Measurements from ENCODE around the gene FOXO3. TPM values are rescaled to one million over a fixed set of nuclear protein-coding genes. Genes with fewer than 3 reads are reported as not detected.

FOXO3 gene
- total and polyA plus RNA-seq, 2 of the 13 experiments (the other 11 are each of a cell fraction or from before 2014, with no cell fraction given): 16.0 to 22.5 TPM

- Histone ChIP-seq H3K36me3 (replicated peaks in 1 of 2; ENCODE audit: control insufficient read depth in 1 of 2, insufficient read depth in 2 of 2, low read length in 2 of 2) (no peaks in the 10 kb centered on the region), H3K9ac (ENCODE audit: insufficient read depth, low read depth, low read length) (no peak overlapping the region), H3K27me3 (ENCODE audit: control insufficient read depth in 1 of 2, insufficient read depth in 2 of 2, low read length in 2 of 2) (peaks cover 0 to under 1% of the 10 kb centered on the region in 2 experiments; a peak in 1 of 5 replicates), H3K79me2 (ENCODE audit: insufficient read depth, low read length) (no peaks in the 10 kb centered on the region), H3K27ac (ENCODE audit: extremely low read length, insufficient read depth, low read length) (no peak overlapping the region), H3K4me2 (ENCODE audit: low read depth, low read length) (peak overlapping the region; percentile 75), H3K4me3 (replicated peaks in 1 of 3; ENCODE audit: insufficient read depth in 1 of 3, low read depth in 2 of 3, low read length in 3 of 3) (peak overlapping the region in 1 of 3 experiments; percentile 29; a peak in 2 of 6 replicates), H3K4me1 (ENCODE audit: insufficient read depth, low read length) (peaks cover 82% of the 10 kb centered on the region), H4K20me1 (ENCODE audit: insufficient read depth, low read length) (no peaks in the 10 kb centered on the region), H2AFZ (ENCODE audit: low read length) (no peak overlapping the region), H3K9me3 (ENCODE audit: low read length) (no peaks in the 10 kb centered on the region)
- FAIRE-seq (peak; percentile 96), ATAC-seq (peak; percentile 67), DNase-seq (ENCODE audit: low spot score) (no peak)
- intact Hi-C loops (cut with micrococcal nuclease; ENCODE audit: unreplicated experiment): loop anchor here (5.0 to 10.0 kb wide), 2 partner anchors 68 to 149 kb away; partner anchors contain the start of gene FOXO3
- in situ Hi-C loops (cut with HindIII; ENCODE audit: extremely low pct_ligation_motif_present, low pct_unique_long_range_greater_than_20kb): no loop called here
- ChIA-PET CTCF (ENCODE audit: low intra/inter-chr PET ratio, low total read pairs) (interaction anchor here (1.5 kb wide), 1 partner anchor 68 kb away, joined by 5 read pairs; no protein-coding TSS in a partner anchor), POLR2A (interaction anchor here (1.6 kb wide), 1 partner anchor 154 kb away, joined by 5 read pairs; the partner anchor contains the start of gene FOXO3)
- no TSS peak for BruUV-seq (replicated peaks)
- WGBS (ENCODE audit: low lambda C conversion rate): 2% methylated on average over 7 of the region's 7 CpGs
- TF ChIP-seq CREBL2 (CRISPR knock-in tag; IDR thresholded peaks at IDR 0.05; ENCODE audit: borderline replicate concordance): no peak
- TF ChIP-seq GTF2F1 (IDR thresholded peaks at IDR 0.05; ENCODE audit: low read length): no peak
- no peak for TF ChIP-seq MED13 (CRISPR knock-in tag; IDR thresholded peaks at IDR 0.05)
- peak; percentile 6; the same call in 1 of the 2 replicates for TF ChIP-seq TBX2 (CRISPR knock-in tag; IDR thresholded peaks at IDR 0.05; ENCODE audit: borderline replicate concordance)
- TF ChIP-seq ZNF580 (CRISPR knock-in tag; IDR thresholded peaks at IDR 0.05; ENCODE audit: borderline replicate concordance, low read depth): no peak
- TF ChIP-seq ZNF644 (CRISPR knock-in tag; IDR thresholded peaks at IDR 0.05; ENCODE audit: low read depth): no peak
- no peak for TF ChIP-seq ZBTB40 (IDR thresholded peaks at IDR 0.05)
- TF ChIP-seq ZBTB40 (CRISPR knock-in tag; IDR thresholded peaks at IDR 0.05): no peak
- no peak for TF ChIP-seq DMTF1 (CRISPR knock-in tag; IDR thresholded peaks at IDR 0.05)
- TF ChIP-seq ZNF619 (CRISPR knock-in tag; IDR thresholded peaks at IDR 0.05): no peak
- no peak for TF ChIP-seq XRCC5 (optimal IDR thresholded peaks at IDR 0.05; ENCODE audit: low read length)
- TF ChIP-seq ZBTB42 (CRISPR knock-in tag; IDR thresholded peaks at IDR 0.05): no peak
These were observed 153.5 kb downstream of the FOXO3 start for GRCh38 chr6:108714101-108714765.
